Stimulated activated CD8-positive, alpha-beta memory T cell treated with anti-CD3 and anti-CD28 coated beads, Interleukin-4, amount 100 ng/mL, for 1 hour (primary cell): ENCODE data around the gene CD52.

ENCODE experiments used
- DNase-seq, 2 donors: peaks; one replicate each; pipeline ENCODE4 v3.0.0-alpha.2; 2020; ENCODE audit warnings: low read depth in 2 of 2, low spot score in 1 of 2

CD52 gene

GRCh38 chr1:26353976-26354820, 36.4 kb downstream of the CD52 start, which contains the start of gene CRYBG2:
Gene CRYBG2, minus strand, starts transcription at chr1:26354130. Its CDS starts 7,473 bp downstream, at chr1:26346657.
- no peak for DNase-seq

- no peak for DNase-seq
Observed at GRCh38 chr1:26354972-26355371, 37.2 kb downstream of the CD52 start.

DNA sequence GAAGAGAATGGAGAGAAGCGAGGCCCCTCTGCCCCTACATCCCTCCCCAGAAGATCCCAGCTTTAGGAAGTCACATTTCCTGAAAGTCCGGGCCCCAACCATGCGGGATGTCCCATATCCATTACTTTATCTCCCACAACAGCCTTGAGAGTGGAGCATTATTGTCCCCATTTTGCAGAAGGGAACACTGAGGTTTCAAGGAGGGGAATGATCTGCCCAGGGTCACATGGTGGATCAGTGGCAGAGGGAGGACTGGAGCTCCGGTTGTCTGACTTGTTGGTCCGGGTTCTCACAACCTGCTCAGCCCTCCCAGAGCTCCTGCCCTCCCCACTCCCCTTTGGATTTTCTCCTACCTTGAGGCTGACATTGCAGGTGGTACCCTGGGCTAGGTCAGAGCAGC, 38.3 kb downstream of the CD52 start:
- no peak for DNase-seq

DNA sequence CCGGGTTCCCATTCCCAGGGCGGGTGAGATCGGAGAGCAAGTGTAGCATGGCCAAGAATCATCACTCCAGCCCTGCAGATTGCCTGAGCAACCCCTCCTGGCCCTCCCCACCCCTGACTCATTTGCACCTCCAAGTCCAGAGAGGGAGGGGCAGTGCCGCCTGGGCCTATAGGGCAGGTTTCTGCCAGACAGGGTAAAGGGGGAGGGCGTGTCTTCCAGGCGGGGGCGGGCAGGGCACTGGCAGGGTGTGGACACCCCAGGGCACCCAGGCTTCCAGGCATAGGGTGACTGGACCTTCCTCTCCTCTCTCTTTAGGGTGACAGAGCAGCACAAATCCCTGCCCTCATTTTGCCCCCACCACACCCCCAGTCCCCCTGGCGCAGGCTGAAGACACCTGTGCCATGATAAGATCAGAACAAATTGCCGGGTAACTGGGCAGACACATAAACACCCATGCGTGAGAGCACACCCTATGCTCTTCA, 39.4 kb downstream of the CD52 start:
- DNase-seq, result no peak

DNA sequence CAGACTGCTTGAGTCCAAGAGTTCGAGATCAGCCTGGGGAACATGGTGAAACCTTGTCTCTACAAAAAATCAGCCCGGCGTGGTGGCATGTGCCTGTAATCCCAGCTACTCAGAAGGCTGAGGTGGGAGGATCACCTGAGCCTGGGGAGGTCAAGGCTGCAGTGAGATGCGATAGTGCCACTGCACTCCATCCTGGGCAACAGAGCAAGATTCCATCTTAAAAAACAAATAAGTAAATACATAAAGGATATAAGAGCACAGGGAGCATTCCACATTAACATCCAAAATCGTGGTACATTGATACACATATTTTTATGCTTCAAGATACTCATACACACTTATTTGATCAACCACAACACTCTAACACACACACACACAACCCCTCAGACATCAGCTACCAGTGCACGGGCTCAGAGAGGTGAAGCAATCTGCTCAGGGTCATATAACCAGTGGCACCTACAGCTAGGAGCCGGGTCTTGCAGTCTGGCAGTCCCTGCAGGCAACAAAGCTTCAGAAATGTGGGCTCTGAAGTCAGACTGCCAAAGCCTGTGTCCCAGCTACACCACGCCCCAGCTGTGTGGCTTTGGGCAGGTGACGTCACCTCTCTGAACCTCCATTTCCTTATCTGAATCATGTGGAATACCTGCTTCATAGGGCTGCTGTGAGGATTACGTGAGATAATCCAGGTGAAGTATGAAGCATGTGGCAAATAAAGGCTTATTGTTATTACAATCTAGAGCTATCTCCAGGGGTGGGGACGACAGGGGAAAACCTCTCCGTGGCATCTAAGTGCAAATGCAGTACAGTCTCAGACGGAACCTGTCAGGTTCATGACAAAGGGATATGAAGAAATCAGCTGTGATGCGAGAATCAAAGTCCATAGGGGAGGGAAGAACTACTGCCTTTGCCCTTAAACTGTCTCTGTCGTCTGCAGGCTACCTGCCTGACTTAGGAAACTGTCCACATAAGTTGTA, 40.9 kb downstream of the CD52 start:
- peak in 1 of 2 donors; percentile 35 for DNase-seq

- DNase-seq, result no peak
Observed at GRCh38 chr1:26359981-26360806, 42.4 kb downstream of the CD52 start.

- DNase-seq, result no peak
Observed at GRCh38 chr1:26360807-26361604, 43.2 kb downstream of the CD52 start.

DNA sequence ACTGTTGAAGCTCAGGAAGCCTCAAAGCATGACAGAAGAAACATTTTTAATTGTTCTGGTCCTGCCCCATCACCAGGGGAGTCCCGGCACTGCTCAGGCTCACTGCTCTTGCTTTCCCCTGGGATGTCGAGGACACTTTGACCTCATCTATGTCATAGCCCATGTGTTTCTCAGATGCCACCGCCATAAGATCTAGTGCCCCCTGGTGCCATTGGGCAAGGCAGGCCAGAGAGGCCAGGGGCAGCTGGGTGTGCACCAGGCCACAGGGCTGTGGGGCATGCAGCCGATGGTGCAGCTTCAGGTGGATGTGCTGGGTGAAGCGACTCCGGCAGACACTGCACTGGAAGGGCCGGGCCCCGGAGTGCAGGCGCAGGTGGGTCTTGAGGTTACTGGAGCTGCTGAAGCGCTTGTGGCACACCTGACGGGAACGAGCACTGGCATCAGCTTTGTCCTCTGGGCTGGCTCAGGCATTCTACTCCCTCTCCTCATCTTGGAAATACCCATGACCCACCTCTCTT, 43.9 kb downstream of the CD52 start:
- DNase-seq, result no peak

DNA sequence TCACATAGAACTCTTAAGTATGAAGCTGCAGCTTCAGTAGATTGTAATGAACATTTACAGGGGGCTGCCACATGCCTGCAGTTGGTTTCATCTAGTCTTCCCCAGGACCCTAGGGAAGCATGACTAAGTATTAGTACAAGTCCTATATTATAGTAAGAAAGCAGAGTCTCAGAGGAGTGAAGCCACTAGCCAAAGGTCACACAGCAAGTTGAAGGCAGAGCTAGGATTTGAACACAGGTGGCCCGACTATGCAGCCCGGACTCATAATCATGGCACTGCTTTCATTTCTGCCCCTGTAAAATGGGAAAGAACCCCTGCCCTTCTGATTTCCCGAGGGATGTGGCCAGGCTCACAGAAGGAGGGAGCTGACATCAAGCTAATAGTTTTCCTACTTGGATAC, 44.6 kb downstream of the CD52 start:
- DNase-seq, result no peak

- peak; percentile 72 to 74 for DNase-seq
Observed at GRCh38 chr1:26363549-26364448, 46.0 kb downstream of the CD52 start.

- DNase-seq, result no peak
Observed at GRCh38 chr1:26364956-26365355, 47.2 kb downstream of the CD52 start.

- no peak for DNase-seq
Observed at GRCh38 chr1:26367441-26367840, 49.7 kb downstream of the CD52 start.

- DNase-seq, result no peak
Observed at GRCh38 chr1:26368006-26368405, 50.2 kb downstream of the CD52 start.

DNA sequence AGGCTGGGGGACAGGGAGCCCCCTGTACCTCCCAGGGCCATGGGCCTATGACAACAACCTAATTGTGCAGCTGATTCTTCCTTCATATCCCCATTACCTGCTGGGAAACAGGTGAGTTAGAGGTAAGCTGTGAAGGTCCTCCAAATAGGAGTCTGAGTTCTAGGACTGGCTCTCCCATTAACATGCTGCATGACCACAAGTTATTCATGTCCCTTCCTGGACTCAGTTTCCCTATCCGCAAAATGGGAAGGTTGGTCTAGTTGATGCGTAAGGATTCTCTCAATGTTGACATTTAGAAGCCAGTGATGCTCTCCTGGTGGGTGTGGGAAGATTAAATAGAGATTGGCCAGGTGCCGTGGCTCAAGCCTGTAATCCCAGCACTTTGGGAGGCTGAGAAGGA, 50.7 kb downstream of the CD52 start:
- no peak for DNase-seq
